Measurements from ENCODE around the gene KCNQ5. TPM values are rescaled to one million over a fixed set of nuclear protein-coding genes. Genes with fewer than 3 reads are reported as not detected.

Gene KCNQ5
- total and polyA plus RNA-seq, 2 of the 8 experiments (the other 6 are each of a cell fraction or from before 2014, with no cell fraction given) = 0.83 to 1.2 TPM

DNA sequence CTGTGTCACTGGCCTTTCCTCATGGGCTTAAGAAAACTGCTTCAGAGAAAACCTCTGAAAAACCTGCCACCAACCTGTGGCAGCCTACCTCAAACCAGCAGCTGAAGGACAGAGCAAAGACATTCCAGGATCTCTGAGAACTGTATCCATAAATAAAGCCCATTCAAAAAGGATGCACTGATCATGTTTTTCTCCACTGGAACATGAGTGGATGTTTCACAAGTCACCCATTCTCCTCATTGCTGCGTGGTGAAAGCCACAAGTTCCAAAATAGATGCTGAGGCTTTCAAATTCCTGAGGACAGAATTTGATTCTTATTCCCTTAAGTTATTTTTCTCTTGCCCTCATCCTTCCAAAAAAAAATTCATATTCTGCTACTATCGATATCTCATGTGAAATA lies 322.8 kb downstream of the KCNQ5 start (continued):
- TF ChIP-seq TAF7 (optimal IDR thresholded peaks at IDR 0.05; ENCODE audit: borderline replicate concordance, low read depth, low read length) = no peak

Measured in H1 (cell line).